K562 (cell line): ENCODE results near the gene BROX. TPM values are rescaled to one million over a fixed set of nuclear protein-coding genes. Genes with fewer than 3 reads are reported as not detected.
A peak's percentile ranks its signal among the peaks of the same experiment; 100 is the strongest.

Experiments used
- ATF1 ChIP-seq, 2 experiments: fragments of 450-650 bp in 1 of 2; IDR thresholded peaks; 2 replicates each; pipeline ENCODE4 v1.6.1; 2016; ENCODE audit warnings: missing compliant biosample characterization in 1 of 2, missing genetic modification characterization in 1 of 2
- CEBPZ ChIP-seq: fragments of 150-350 bp; IDR thresholded peaks from 2 replicates; pipeline ENCODE4 v1.6.1; 2014; ENCODE audit warnings: low read depth, mild to moderate bottlenecking, low read length, borderline replicate concordance
- E2F6 ChIP-seq, 2 experiments: IDR thresholded peaks; 2 replicates each; pipeline ENCODE4 v1.6.1; 2011; ENCODE audit warnings: borderline replicate concordance in 1 of 2, control low read depth in 1 of 2, low read depth in 1 of 2, low read length in 1 of 2, mild to moderate bottlenecking in 1 of 2, mixed read lengths in 1 of 2, moderate library complexity in 1 of 2; ENCODE audit not compliant: insufficient read depth in 1 of 2, insufficient read length in 1 of 2, poor library complexity in 1 of 2, severe bottlenecking in 1 of 2; ENCODE audit errors: extremely low read depth in 1 of 2
- HNRNPH1 ChIP-seq: fragments of 200-400 bp; formaldehyde crosslinking; optimal IDR thresholded peaks from 2 replicates; pipeline ENCODE3; 2017; ENCODE audit warnings: low read depth, mild to moderate bottlenecking, low read length, moderate library complexity
- KDM5B ChIP-seq: fragments of 200-600 bp; sonication (generic); IDR thresholded peaks from 2 replicates; pipeline ENCODE4 v1.6.1; 2012; ENCODE audit warnings: low read depth, mild to moderate bottlenecking, moderate library complexity, low read length, control low read depth, inconsistent platforms; ENCODE audit not compliant: insufficient replicate concordance
- KLF6 ChIP-seq: fragments of 250-450 bp; sonication (Bioruptor Pico); IDR thresholded peaks from 2 replicates; pipeline ENCODE4 v1.4.0; 2020; ENCODE audit warnings: mild to moderate bottlenecking, moderate library complexity, borderline replicate concordance
- MEIS2 ChIP-seq: fragments of 450-650 bp; IDR thresholded peaks from 2 replicates; pipeline ENCODE4 v1.6.1; 2014; ENCODE audit warnings: mild to moderate bottlenecking; ENCODE audit not compliant: partially characterized antibody
- NEUROD1 ChIP-seq: fragments of 150-350 bp; IDR thresholded peaks from 2 replicates; pipeline ENCODE4 v1.6.1; 2014; ENCODE audit warnings: borderline replicate concordance, low read length, low read depth; ENCODE audit not compliant: partially characterized antibody
- RERE ChIP-seq: sonication (generic); formaldehyde crosslinking; IDR thresholded peaks from 2 replicates; pipeline ENCODE4 v1.8.0; 2023; ENCODE audit warnings: missing genetic modification reagents, mild to moderate bottlenecking, borderline replicate concordance
- SP1 ChIP-seq: sonication (generic); formaldehyde crosslinking; IDR thresholded peaks from 2 replicates; pipeline ENCODE4 v1.8.1; 2022; ENCODE audit warnings: mild to moderate bottlenecking, missing genetic modification reagents
- TEAD4 ChIP-seq, 2 experiments: sonication (generic) in 1 of 2; formaldehyde crosslinking in 1 of 2; IDR thresholded peaks; 2 replicates each; pipeline versions ENCODE4 v1.6.1 to v1.8.0; 2012 to 2022; ENCODE audit warnings: borderline replicate concordance in 1 of 2, inconsistent platforms in 1 of 2, low read length in 1 of 2, mild to moderate bottlenecking in 1 of 2, missing genetic modification reagents in 1 of 2
- ZEB2 ChIP-seq: fragments of 450-650 bp; IDR thresholded peaks from 2 replicates; pipeline ENCODE4 v1.6.1; 2016
- ZKSCAN1 ChIP-seq: fragments of 150-350 bp; IDR thresholded peaks from 2 replicates; pipeline ENCODE4 v1.6.1; 2016; ENCODE audit warnings: low read depth, low read length
- ZNF140 ChIP-seq: fragments of 250-450 bp; sonication (Bioruptor Pico); IDR thresholded peaks from 2 replicates; pipeline ENCODE4 v1.8.0; 2021; ENCODE audit warnings: moderate library complexity, mild to moderate bottlenecking, inconsistent platforms
- polyA plus RNA-seq, 8 experiments: library from polyadenylated mRNA; depleted of rRNA in 4 of 8; stranded (reverse) in 5 of 8; unstranded in 3 of 8; fragments of >200 nt; fragmentation: Nextera tagmentation in 2 of 8; fragmentation: Illumina TruSeq in 1 of 8; extraction: Ambion mirVana in 2 of 8; extraction: Trizol in 1 of 8; gene quantifications; 2 replicates each; pipeline versions ENCODE4 v1.2.1 to v1.2.3, GENCODE V29; 2011 to 2014; ENCODE audit warnings: inconsistent platforms in 1 of 8, missing spikeins in 1 of 8
- total RNA-seq, 7 experiments: library from RNA; depleted of rRNA in 6 of 7; stranded (reverse); fragments of >200 nt in 6 of 7; fragmentation: Illumina TruSeq in 2 of 7; extraction: Trizol in 2 of 7; gene quantifications; 2 replicates each; pipeline versions ENCODE4 v1.2.1 to v1.2.3, GENCODE V29; 2011 to 2021; ENCODE audit warnings: low replicate concordance in 1 of 7

The BROX gene
- total and polyA plus RNA-seq, 9 of the 15 experiments (the other 6 are each of a cell fraction or from before 2014, with no cell fraction given): 9.4 to 153 (median 45.1) TPM

GRCh38 chr1:222713091-222713961 is 962 bp downstream of the BROX start (continued):
- peak; percentile 50 to 69 for TF ChIP-seq E2F6 (IDR thresholded peaks at IDR 0.05; ENCODE audit: borderline replicate concordance in 1 of 2, extremely low read depth in 1 of 2, insufficient read depth in 1 of 2, insufficient read length in 1 of 2, low read depth in 1 of 2, low read length in 1 of 2, poor library complexity in 1 of 2, severe bottlenecking in 1 of 2)
- 0 out of 2 replicates have a peak, but pooled peaks have one; percentile 14 for TF ChIP-seq TEAD4 (IDR thresholded peaks at IDR 0.05; ENCODE audit: low read length)
- TF ChIP-seq TEAD4 (CRISPR knock-in tag; IDR thresholded peaks at IDR 0.05; ENCODE audit: borderline replicate concordance): no peak
- TF ChIP-seq RERE: no peak
- peak; percentile 82 for TF ChIP-seq NEUROD1
- TF ChIP-seq MEIS2: peak; percentile 64
- TF ChIP-seq KDM5B: peak; percentile 50
- TF ChIP-seq SP1: 0 out of 2 replicates have a peak, but pooled peaks have one; percentile 39
- 0 out of 2 replicates have a peak, but pooled peaks have one; percentile 61 for TF ChIP-seq ZKSCAN1
- TF ChIP-seq ATF1 (CRISPR knock-in tag; IDR thresholded peaks at IDR 0.05): no peak
- 0 out of 2 replicates have a peak, but pooled peaks have one; percentile 2 for TF ChIP-seq ATF1 (tag; IDR thresholded peaks at IDR 0.05)
- no peak for TF ChIP-seq CEBPZ
- TF ChIP-seq KLF6 (CRISPR knock-in tag): 0 out of 2 replicates have a peak, but pooled peaks have one; percentile 16
- TF ChIP-seq ZNF140 (CRISPR knock-in tag): no peak
- peak; percentile 49; the same call in 1 of the 2 replicates for TF ChIP-seq ZEB2
- TF ChIP-seq HNRNPH1: no peak
